SK-N-SH (cell line): ENCODE results near the gene DYRK3.

Experiments
- CHD2 ChIP-seq: fragments of 150-350 bp; IDR thresholded peaks from 2 replicates; pipeline ENCODE4 v1.6.1; 2018; ENCODE audit warnings: low read length; ENCODE audit not compliant: partially characterized antibody
- CTCF ChIP-seq: fragments of 200-600 bp; sonication (generic); IDR thresholded peaks from 2 replicates; pipeline ENCODE4 v1.6.1; 2017; ENCODE audit warnings: antibody characterized with exemption, mild to moderate bottlenecking, moderate library complexity
- EP300 ChIP-seq, 2 experiments: IDR thresholded peaks; 2 replicates each; pipeline versions ENCODE4 v1.4.0 to v1.6.1; 2012; ENCODE audit warnings: borderline replicate concordance in 1 of 2, low read depth in 1 of 2, low read length in 1 of 2
- EZH2phosphoT487 ChIP-seq: fragments of 200-600 bp; sonication (generic); IDR thresholded peaks from 2 replicates; pipeline ENCODE4 v1.6.1; 2017; ENCODE audit warnings: low read depth, mixed run types, mild to moderate bottlenecking, antibody characterized with exemption, moderate library complexity, borderline replicate concordance
- JUND ChIP-seq: IDR thresholded peaks from 2 replicates; pipeline ENCODE4 v1.4.0; 2012
- MAX ChIP-seq: IDR thresholded peaks from 2 replicates; pipeline ENCODE4 v1.4.0; 2012; ENCODE audit warnings: low read depth
- POLR2AphosphoS5 ChIP-seq: IDR thresholded peaks from 2 replicates; pipeline ENCODE4 v1.6.1; 2012; ENCODE audit warnings: low read depth, low read length
- RXRA ChIP-seq: IDR thresholded peaks from 2 replicates; pipeline ENCODE4 v1.4.0; 2012; ENCODE audit warnings: low read depth, mild to moderate bottlenecking, borderline replicate concordance
- SMC3 ChIP-seq: IDR thresholded peaks from 2 replicates; pipeline ENCODE4 v1.6.1; 2012; ENCODE audit warnings: low read depth, low read length, improper control_type of control experiment
- USF2 ChIP-seq: fragments of 150-350 bp; IDR thresholded peaks from 2 replicates; pipeline ENCODE4 v1.6.1; 2017; ENCODE audit warnings: antibody characterized with exemption, low read length, low read depth, borderline replicate concordance
- YY1 ChIP-seq: IDR thresholded peaks from 2 replicates; pipeline ENCODE4 v1.4.0; 2012; ENCODE audit warnings: low read depth, mild to moderate bottlenecking
- ZBTB33 ChIP-seq: IDR thresholded peaks from 2 replicates; pipeline ENCODE4 v1.4.0; 2012; ENCODE audit warnings: low read depth, borderline replicate concordance

- no peak for TF ChIP-seq USF2
- TF ChIP-seq CTCF, result no peak
- no peak for TF ChIP-seq MAX
- no peak for TF ChIP-seq EP300 (IDR thresholded peaks at IDR 0.05; ENCODE audit: borderline replicate concordance in 1 of 2, low read depth in 1 of 2, low read length in 1 of 2)
- no peak for TF ChIP-seq POLR2AphosphoS5
- no peak for TF ChIP-seq SMC3
- no peak for TF ChIP-seq JUND
- TF ChIP-seq EZH2phosphoT487, result no peak
- TF ChIP-seq YY1, result no peak
- TF ChIP-seq ZBTB33, result no peak
- no peak for TF ChIP-seq RXRA
- TF ChIP-seq CHD2, result no peak
These were observed 43.6 kb upstream of the DYRK3 start for GRCh38 chr1:206591696-206592095.
